Measurements from ENCODE around the gene TNFSF9.
"Not testable (repeated sequence)": the region's sequence is repeated elsewhere in the genome, so short reads cannot be mapped to it uniquely, and the experiment has no call there.

TNFSF9 gene

DNA sequence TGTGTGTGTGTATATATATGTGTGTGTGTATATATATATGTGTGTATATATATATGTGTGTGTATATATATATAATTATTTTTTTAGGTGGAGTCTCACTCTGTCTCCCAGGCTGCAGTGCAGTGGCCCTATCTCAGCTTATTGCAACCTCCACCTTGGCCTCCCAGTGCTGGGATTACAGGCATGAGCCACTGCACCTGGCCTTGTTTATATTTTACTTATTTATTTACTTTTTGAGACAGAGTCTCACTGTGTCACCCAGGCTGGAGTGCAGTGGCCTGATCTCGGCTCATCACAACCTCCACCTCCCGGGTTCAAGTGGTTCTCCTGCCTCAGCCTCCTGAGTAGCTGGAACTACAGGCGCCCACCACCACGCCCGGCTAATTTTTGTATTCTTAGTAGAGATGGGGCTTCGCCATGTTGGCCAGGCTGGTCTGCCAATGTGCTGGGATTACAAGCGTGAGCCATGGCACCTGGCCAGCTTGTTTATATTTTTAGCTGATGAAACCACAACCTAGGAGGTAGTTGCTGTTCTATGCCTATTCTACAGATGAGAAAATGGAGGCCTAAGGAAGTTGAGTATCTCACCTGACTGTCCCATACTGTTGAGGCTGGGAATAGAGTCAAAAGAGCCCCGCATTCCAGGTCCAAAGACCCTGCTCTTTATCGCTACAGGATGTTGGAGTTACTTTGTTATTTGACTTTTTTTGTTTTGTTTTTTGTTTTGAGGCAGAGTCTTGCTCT, 22.6 kb upstream of the TNFSF9 start:
- not testable (repeated sequence) for DNase-seq (ENCODE audit: low spot score); FAIRE-seq

DNA sequence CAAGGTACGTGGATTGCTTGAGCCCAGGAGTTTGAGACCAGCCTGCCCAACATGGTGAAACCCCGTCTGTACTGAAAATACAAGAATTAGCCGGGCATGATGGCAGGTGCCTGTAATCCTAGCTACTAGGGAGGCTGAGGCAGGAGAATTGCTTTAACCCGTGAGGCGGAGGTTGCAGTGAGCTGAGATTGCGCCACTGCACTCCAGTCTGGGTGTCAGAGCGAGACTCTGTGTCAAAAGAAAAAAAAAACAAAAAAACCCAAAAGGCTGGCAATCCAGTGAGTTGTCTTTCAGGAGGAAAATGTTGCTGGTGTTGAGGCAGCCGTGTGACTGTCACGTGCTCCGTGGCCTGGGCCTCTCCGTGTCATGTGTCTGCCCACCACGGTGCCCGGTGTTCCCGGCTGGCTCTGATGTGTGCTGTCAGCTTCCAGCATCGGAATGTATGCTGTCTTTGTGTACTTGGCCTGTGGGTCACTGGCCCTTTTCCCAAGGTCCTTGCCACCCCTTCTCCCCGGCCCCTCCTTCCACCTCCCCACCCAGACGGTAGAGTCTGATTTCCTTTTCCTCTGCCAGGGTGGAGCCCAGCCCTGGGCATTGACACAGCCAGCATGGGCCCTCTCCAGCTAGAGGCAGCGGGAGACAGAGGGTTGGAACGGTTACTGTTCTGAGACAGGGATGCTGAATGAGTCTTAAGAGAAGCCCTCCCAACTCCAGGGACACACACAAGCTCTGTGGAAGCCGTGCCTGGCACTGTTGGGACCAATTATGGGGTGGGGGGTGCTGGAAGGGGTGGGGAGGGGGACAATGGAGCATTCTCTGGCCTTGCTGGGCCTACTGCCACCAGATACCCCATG, 21.5 kb upstream of the TNFSF9 start:
- no peak for FAIRE-seq
- DNase-seq (ENCODE audit: low spot score): no peak

DNA sequence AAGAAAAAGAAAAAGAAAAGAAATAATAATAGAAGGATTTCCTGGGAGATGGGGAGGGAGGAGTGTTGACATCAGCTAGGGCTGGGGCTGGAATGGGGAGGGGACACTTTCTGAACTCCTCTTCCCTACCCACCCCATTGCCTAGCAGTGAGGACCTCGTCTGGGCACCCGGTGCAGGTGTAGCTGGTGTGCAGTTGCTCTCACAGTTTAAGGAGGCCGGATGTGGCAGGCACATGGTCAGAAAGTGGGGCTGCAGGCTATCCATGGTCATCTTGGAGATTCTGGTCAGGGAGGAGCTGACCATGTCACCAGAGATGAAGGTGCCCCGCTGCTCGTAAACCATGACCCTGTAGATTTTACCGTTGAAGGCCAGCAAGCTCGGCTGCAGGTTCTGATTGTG, 20.2 kb upstream of the TNFSF9 start:
- DNase-seq (ENCODE audit: low spot score) (no peak), FAIRE-seq (no peak)

DNA sequence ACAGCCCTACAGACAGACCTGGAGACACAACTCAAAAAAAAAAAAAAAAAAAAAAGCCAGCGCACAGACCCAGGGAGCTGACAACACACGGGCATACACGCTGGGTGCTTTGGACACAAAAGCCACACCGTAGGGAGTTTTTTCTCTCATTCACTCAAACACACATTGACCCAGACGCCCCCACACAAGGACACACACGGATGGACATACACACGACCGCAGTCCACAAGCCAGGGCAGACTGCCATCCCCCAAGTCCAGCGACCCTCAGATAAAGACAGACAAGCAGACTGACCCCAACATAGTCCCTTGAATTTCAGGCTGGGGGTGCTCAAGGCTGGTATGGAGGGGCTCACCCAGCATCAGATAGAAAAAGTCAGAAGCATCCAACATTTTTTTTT, 16.7 kb upstream of the TNFSF9 start:
- DNase-seq (ENCODE audit: low spot score) (no peak), FAIRE-seq (no peak)

DNA sequence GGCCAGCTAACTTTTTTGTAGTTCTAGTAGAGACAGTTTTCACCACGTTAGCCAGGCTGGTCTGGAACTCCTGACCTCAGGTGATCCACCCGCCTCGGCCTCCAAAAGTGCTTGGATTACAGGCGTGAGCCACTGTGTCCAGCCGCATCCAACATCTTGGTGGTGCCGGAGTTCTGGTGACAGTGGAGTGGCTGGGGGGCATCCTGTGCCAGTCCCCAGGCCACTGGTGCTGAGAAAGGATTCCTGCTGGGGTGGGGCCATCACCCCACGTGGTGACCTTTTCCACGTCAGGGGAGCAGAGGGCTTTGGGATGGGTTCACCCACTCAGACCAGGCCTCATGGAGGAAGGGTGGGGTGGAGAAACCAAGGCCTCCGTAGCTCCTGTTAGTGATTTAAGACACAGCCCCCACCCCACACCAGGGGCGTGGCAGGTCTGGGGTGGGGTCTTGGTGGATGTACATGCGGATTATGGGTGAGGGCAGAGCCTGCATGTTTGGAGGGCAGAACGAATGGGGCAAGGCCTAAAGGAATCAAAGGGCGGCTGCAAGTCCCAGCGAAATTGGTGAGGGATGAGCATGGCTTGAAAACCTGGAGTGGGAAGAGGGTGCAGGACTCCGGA, 15.8 kb upstream of the TNFSF9 start:
- DNase-seq (ENCODE audit: low spot score) (no peak), FAIRE-seq (no peak)

DNA sequence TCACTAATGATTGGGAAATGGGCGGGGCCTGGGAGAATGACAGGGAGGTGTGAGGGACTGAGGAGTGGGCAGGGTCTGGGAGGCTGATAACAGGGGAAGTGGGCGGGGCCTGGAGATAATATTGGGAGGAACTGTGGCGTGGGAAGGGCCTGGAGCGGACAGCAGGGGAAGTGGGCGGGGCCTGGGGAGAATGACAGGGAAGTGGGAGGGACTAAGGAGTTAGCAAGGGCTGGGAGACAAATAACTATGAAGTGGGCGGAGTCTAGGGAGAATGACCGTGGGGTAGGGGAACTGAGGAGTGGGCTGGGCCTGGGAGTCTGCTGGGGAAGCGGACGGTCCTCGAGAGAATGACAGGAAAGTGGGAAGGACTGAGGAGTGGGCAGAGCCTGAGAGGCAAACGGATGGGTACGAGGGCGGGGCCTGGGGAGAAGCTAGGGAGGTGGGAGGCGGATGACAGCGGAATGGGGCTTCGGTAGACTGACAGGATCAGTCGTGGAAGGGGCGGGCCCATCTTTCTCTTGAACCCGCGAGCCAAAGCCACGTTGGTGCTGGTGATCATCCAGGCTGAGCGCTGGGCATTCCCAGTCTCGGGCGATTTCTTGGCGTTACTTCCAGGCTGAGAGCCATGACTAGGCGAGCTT, 14.7 kb upstream of the TNFSF9 start:
- FAIRE-seq: no peak
- DNase-seq (ENCODE audit: low spot score): peak; percentile 90

DNA sequence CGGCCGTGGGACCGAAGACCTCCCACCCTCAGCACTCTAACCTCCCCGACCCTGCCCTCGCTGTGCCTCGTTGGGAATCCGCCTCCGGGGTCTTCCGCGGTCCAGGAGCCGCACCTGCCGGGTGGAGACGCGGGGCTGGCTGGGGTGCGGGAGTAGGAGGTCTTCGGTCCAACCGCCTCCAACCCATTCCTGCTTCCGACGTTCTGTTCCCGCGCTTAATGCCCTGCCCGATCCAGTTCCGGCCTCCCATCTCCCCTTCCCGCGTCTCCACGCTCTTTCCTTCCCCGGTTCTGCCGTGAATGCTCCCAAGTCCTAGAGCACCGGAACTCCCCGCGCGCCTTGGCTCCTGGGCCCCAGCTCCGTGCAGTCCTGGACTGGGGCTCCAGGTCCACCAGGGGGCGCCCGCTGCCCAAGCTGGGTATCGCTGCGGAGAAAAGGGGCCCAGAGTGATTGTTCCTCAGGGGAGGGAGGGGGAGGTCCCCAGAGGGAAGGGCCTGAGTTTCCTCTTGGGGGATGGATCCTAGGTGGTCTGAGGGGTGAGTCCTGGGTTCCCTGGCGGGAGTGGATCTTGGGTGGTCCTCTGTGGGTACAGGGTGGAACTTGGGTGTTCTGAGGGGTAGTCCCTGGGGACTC, 14.1 kb upstream of the TNFSF9 start:
- DNase-seq (ENCODE audit: low spot score): peak; percentile 79
- no peak for FAIRE-seq

DNA sequence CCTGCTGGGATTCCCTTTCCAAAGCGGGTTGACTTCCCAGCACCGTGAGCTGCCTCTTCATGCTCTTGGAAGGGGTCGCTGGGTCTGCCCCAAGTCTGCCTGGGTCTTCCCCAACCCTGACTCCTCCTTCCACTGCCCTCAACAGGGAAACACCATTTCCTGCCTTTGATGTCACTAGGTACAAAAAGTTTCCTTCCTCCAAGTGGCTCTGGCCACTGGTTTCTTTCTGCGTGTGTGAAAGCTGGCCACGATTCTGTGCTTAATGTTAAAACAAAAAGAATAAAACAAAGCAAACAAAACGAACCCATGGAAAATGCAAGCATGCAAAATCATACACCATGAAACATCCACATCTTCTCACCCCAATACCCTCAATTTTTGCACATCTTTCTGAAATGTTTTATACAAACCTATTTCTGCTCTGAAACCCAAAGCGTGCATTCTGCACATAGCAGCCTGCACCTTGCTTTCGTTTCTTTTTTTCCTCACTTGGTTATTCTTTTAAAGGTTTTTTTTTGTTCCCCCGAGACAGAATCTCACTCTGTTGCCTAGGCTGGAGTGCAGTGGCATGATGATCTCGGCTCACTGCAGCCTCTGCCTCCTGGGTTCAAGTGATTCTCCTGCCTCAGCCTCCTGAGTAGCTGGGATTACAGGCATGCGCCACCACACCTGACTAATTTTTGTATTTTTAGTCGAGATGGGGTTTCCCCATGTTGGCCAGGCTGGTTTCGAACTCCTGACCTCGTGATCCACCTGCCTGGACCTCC, 12.5 kb upstream of the TNFSF9 start:
- FAIRE-seq (no peak), DNase-seq (ENCODE audit: low spot score) (no peak)

DNA sequence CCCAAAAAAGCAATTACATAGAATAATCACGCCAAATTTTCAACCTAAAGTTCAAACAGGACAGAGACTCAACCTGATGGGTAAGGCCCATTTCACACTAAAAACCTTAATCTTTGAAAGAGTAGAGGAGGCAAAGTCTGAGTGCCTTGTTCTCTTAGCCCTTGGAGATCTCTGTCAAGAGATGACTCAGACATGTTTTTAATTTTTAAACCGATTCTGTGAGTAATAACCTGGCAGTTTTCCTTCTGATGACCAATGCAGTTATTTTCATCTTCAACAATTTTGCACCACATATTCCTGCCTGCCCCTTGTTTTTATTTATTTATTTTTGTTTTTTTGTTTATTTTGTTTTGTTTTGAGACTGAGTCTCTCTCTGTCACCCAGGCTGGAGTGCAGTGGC, 11.5 kb upstream of the TNFSF9 start:
- DNase-seq (ENCODE audit: low spot score) (peak; percentile 24), FAIRE-seq (no peak)

DNA sequence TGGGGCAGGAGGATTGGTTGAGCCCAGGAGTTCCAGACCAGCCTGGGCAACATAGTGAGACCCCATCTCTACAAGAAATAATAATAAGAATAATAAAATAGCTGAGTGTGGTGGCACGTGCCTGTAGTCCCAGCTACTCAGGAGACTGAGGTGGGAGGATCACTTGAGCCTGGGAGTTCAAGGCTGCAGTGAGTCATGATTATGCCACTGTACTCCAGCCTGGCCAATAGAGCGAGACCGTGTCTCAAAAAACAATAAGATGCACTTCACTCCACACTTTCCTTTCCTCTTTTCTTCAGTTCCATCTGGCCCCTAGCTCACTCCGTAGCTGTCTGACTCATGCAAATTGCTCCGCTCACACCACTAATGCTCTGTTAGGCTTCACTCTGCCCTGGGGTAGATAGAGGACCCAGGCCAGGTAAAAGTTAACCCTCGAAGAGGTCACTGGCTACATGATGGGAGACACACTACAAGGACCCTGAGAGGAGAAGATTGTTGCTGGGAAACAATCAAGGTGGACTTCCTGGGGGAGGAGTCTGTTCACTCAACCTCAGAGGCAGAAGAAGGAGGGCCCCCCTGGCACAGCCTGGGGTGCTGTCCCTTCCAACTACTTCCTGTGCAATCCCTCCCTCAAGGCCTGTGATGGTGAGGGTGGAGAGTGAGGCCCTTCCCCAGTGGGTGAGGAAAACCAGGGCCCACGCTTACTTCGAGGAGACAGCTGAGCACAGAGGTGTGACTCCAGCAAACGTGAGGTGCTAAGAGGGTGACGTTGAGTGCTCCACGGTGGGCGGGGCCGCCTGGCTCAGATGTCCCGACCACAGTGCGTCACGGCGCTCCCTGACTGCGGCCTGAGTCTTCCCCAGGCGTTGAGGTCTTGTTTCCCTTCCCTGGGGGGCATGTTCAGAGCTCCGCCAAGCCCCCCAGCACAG, 8.8 kb upstream of the TNFSF9 start:
- DNase-seq (ENCODE audit: low spot score) (peak; percentile 22), FAIRE-seq (no peak)

DNA sequence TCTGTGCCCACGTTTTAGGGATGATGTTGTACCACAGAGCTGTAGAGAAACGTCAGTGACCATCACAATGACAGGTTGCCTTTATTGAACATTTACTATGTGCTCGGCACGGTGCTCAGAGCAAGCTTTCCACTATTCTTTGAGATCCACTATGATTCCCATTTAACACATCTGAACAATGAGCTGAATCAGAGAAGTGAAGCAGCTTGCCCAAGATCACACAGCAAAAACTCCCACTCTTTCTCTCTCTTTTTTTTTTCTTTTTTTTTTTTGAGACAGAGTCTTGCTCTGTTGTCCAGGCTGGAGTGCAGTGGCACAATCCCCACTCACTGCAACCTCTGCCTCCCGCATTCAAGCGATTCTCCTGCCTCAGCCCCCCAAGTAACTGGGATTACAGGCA, 8.1 kb upstream of the TNFSF9 start:
- no peak for FAIRE-seq
- DNase-seq (ENCODE audit: low spot score): no peak

DNA sequence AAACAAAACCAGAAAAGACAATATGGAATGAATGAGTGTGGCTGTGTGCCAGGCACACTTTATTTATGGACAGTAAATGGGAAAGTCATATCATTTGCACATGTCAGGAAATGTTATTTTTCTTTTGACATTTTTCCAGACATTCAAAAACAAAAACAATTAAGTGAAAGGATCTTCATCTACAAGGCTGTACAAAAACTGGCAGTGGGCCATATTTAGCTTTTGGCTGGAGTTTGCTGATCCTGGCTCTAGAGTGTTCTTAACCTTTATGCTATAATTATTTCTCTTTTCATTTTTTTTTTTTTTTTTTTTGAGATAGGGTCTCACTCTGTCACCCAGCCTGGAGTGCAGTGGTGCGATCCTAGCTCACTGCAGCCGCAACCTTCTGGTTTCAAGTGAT, 6.5 kb upstream of the TNFSF9 start:
- FAIRE-seq (no peak), DNase-seq (ENCODE audit: low spot score) (no peak)

DNA sequence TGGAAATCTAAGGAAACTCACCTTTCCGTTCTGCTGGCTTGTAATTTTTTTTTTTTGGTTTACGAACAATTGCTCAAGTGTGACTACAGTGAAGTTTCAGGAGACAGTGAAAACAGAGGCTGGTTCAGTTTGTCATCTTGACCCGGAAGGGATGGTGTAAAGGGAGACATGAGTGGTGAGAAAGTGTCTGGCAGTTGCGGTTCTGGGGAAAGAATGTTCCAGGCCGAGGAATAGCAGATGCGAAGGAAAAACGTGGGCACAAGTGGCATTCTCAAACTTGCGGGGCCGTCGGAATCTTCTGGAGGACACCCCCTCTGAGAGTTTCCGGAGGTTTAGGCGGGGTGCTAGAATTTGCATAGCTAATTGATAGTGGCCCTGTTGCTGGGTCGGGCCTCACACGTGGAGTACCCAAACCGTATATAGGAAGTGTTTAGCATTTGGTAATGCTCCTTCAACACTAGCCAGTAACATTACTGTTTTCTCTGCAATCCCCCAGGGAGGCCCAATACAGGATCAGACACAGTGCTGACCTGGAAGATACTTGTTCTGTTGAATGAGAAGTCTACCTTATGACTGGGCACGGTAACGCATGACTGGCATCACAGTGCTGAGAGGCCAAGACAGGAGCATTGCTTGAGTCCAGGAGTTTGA, 2.8 kb upstream of the TNFSF9 start:
- no peak for FAIRE-seq
- no peak for DNase-seq (ENCODE audit: low spot score)

DNA sequence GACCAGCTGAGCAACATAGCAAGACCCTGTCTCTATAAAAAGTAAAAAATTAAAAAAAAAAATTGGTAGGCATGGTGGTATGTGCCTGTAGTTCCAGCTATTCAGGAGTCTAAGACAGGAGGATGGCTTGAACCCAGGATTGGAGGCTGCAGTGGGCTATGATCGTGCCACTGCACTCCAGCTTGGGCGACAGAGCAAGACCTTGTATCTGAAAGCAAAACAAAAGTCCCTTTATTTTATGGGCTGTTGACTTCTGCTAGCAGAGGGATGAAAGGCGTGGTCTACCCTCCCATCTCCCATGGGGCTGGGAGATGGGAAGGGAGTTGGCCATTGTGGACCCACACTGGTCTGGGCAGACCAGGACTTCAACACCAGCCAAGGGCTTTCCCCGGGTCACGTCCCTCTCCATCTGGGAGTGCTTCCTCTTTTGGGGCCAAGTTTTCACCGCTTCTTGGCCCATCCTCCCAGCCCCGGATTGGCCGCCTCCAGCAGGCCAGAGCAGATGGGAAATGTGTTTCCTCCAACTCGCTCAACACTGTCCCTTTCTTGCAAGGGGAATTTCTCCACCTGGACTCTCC, 2.2 kb upstream of the TNFSF9 start:
- DNase-seq (ENCODE audit: low spot score): no peak
- no peak for FAIRE-seq

DNA sequence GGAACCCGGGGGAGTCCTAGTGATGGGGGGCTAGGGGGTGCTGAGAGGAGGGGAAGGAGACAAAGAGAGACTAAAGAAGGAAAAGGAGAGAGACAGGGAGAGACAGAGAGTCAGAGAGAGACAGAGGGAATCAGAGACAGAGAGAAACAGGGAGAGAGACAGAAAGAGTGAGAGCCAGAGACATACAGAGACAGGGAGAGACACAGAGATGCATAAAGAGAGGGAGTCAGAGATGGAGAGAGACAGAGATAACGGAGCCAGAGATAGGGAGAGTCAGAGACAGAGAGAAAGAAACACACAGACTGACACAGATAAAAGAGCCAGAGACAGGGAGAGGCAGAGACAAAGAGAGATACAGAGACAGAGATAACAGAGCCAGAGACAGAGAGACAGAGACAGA, 1.5 kb upstream of the TNFSF9 start:
- no peak for DNase-seq (ENCODE audit: low spot score)
- no peak for FAIRE-seq

DNA sequence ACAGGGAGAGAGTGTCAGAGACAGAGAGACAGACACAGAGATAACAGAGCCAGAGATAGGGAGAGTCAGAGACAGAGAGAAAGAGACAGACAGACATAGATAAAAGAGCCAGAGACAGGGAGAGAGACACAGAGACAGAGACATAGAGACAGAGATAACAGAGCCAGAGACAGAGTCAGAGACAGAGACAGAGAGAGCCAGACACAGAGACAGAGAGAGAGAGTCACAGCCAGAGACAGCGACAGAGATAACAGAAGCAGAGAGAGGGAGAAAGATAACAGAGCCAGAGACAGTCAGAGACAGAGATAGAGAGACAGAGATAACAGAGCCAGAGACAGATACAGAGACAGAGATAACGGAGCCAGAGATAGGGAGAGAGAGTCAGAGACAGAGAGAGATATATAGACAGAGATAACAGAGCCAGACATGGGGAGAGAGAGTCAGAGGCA, 865 bp upstream of the TNFSF9 start:
- DNase-seq (ENCODE audit: low spot score): no peak
- FAIRE-seq: no peak

DNA sequence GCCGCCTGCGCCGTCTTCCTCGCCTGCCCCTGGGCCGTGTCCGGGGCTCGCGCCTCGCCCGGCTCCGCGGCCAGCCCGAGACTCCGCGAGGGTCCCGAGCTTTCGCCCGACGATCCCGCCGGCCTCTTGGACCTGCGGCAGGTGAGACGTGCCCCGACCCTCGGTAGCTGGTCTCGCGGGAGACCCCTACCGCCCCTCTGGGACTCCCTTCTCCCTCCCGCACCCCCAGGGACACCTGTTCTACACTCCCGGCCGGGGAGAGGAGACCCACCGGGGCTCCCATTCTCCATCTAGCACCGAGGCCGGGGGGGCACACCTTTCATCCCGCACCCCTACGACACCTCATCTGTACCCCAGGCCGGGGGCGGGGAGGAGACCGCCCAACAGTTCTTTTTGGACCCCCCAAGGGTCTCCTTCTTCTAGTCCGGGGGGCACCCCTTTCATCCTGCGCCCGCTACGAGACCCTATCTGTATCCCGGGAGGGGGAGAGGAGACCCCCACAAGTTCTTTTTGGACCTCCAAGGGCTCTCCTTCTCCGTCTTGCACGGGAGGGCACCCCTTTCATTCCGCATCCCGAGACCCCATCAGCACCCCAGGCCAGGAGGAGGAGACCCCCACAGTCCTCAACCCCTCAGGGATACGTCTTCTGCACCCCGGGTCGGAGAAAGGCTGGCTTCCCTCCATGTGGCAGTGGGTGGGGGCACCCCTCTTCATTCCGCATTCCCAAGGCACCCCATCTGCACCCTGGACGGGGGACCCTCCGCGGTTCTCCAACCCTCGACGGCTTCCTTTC, 533 bp downstream of the TNFSF9 start:
- FAIRE-seq: no peak

DNA sequence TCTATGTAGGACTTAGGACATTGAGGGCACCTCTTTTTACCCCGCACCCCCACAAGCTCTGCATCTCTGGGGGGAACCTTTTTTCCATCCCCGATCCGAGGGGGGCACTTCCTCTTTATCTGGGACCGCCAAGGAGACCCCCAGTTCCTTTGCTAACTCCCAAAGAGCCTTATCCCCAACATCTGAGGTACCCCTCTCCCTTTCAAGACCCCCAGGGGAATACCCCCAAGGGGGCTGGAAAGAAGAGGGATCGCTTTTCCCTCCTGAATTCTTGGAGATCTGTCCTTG, 1.1 kb downstream of the TNFSF9 start:
- no peak for DNase-seq (ENCODE audit: low spot score)
- FAIRE-seq: no peak

More for the DNA sequence above, 533 bp downstream of the TNFSF9 start:
- DNase-seq (ENCODE audit: low spot score): peak; percentile 17
